LHCN-M2 (cell line): Measurements from ENCODE around the gene GCN1. TPM values are rescaled to one million over a fixed set of nuclear protein-coding genes. Genes with fewer than 3 reads are reported as not detected.
"Not testable (repeated sequence)": the region's sequence is repeated elsewhere in the genome, so short reads cannot be mapped to it uniquely, and the experiment has no call there.

ENCODE experiments used
- DNase-seq: peaks from one replicate; pipeline ENCODE4 v3.0.0-alpha.2; 2012; ENCODE audit warnings: low read depth
- total RNA-seq: library from RNA; depleted of rRNA; stranded (reverse); fragments of >200 nt; gene quantifications from 2 replicates; pipeline ENCODE4 v1.2.3, GENCODE V29; 2014

Gene GCN1
- total RNA-seq, 1 experiment from 2014 or later = 66.6 TPM

DNA sequence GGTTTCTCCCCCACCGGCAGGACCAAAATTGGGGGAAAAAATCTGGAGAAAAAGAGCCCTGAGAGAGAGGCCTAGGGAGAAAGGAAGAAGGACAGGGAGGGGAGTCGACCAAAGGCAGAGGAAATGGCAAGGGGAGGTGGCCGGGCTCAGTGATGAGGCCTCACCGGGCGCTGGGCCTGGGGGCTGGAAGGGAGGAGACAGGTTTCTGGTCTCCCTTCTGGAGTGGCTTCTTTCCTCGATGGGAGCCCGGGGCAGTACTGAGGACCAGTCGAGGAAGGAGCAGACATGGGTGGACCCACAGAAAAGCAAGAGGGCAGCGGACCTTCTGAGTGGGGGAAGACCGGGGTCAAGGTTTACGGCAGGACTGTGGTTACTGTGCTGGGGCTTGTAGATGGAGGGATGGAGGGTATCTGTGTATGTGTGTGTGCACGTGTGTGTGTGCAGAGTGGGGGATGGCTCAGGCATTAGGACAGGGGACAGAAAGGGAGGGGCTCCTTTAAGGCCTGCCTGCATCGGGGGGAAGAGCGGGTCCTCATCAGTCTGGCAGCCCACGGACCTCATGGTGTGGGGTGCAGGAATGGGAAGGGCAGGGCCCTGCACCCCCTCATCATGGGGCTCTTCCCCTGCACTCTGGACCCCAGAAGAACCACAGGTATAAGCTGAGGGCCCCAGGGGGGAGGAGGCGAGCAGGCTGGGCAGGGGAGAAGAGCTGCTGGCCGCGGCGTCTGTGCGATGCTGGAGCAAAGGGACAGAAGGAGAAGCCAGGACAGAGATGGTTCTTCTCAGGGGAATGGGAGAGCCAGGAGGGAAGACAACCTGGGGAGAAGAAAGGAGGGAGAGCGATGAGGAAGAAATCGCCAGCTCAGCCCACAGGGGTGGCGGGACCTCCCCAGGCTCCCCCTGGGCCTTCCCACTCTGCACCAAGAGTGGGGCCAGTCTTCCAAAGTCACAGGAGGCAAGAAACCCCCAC, 21.5 kb upstream of the GCN1 start:
- DNase-seq = no peak

DNA sequence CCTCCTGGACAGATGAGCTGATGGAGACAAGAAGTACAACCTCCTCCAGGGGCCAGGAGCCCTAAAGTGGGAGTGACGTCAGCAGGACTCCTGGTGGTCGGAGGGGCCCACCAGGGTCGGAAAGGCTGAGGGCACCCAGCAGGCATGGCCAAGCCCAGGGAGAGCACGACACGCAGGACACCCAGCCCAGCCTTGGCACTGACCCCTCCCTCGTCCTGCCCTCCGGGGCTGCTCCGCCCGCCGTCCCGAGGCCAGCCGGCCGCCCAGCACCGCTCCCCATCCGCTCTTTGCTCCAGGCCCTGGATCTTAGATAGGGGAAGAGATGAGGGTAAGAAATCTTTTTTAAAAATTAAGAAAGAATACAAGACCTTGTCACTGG, 20.8 kb upstream of the GCN1 start:
- DNase-seq = no peak

DNA sequence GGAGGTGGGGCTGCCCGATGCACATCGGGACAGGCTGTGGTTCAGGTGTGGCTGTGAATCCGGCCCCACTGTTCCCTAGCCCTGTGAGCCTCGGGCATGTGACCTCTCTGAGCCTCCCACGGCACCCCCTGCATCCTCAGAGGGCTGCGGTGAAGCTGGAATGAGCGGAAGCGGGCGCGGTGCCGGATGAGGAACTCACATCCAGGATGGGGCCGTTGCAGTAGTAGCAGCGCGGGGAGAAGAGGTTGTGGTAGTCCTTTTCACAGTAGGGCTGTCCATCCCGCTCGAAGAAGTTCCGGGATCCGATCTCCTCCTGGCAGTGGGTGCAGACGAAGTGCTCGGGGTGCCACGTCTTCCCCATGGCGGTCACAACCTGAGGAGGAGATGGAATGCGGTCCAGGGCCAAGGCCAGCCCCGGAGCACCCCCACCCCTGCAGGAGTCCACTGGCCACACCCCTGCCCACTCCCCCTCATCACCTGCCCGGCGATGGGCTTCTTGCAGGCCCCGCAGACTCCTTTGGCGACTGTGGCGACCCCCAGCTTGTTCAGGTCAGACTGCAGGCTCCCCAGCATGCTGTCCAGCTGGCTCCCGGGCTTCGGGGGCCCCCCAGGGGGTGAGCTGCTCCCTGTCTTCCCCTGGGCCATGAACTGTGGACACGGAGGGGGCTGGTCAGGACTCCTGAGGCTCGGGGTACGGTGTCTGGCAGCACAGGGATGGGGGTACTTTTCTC, 20.3 kb upstream of the GCN1 start:
- DNase-seq = no peak

DNA sequence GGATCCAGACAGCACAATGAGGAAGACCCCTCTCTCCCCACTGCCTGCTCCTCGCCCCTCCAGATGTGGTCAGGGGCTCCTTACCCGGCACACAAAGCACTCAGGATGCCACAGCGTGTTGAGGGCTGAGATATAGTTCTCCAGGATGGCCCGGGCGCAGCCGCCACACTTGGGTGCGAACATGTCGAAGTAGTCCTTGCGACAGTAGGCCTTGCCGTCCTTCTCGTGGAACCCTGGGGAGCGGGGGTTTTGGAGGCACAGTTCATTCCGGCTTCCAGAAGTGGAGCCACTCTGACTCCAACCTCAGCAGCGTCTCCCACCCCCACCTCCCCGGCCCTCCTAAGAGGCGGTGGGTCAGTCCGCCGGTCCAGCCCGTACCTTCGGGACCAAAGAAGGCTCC, 19.2 kb upstream of the GCN1 start:
- DNase-seq = no peak

DNA sequence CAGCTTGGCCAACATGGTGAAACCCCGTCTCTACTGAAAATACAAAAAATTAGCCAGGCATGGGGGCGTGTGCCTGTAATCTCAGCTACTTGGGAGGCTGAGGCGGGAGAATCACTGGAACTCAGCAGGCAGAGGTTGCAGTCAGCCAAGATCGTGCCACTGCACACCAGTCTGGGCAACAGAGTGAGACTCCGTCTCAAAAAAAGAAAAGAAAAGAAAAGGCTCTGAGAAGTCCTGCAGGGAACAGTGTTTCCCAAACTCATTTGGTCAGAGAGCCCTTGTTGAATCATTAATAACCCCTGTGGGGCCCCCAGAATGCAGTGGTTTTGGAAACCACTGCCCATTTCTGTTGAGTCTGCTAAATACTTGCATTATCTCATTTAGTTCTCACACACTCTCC, 18.7 kb upstream of the GCN1 start:
- not testable (repeated sequence) for DNase-seq

DNA sequence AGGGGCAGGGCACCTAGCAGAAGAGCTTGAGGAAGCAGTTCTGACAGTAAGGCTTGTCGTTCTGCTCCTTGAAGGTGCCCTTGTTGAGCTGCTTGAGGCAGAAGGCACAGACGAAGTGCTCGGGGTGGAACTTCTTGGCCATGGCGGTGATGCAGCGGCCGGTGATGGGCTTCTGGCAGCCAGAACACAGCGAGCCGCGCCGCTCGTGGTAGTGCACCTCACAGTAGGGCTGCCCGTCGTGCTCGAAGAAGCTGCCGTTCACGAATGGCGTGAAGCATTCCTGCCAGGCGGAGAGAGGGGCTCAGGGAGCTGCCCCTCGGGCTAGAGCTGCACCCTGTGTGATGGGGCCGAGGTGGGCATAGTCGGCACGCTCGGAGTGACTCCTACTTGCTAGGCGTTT, 17.8 kb upstream of the GCN1 start:
- DNase-seq = no peak

DNA sequence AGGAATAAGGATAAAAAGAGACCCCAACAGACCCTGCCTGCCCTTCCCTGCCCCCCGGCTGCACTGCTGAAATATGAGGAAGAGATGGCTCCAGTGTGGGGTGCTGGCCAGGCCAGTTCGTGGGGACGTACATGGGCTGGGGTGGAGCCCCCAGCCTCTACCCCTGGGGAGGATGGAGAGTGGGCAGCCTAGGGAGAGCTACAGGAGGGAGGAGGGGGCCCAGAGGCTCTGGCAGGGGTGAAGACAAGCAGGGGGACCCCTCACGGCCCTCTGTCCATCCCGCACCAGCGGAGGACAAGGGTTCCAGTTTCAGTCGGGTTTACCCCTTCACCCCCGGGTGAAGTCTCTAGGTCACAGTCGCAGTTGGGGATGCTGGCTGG, 17.4 kb upstream of the GCN1 start:
- no peak for DNase-seq

DNA sequence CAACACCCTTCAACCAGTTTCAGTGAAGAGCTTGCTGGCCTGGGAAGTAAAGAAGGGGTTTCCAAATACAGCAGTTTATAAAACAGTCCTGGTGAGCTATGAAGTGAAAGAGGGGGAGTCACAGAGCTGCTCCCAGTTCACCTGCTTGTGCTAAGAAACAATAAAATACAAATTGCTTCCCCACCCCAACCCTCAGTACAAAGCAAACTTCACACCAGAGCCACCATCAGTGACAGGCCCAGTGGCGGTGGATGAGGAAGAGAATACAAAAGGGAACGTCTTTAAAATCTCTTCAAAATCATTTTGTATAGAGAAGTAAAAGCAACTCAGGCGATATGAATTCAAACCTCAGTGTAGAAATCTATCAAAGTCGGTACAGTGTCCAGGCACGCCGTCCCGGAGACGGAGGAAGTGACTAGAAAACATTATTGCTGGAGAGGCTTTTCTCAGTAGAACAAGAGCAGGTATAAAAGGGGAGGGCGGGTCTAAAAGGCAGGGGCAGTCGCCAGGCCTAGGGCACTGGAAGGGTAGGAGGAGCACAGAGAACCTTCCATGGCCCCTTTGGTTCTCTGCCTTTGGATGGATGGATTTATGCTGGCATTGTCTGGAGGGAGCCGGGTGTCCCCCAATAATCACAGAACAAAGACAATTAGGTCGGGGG, 16.9 kb upstream of the GCN1 start:
- DNase-seq = no peak

DNA sequence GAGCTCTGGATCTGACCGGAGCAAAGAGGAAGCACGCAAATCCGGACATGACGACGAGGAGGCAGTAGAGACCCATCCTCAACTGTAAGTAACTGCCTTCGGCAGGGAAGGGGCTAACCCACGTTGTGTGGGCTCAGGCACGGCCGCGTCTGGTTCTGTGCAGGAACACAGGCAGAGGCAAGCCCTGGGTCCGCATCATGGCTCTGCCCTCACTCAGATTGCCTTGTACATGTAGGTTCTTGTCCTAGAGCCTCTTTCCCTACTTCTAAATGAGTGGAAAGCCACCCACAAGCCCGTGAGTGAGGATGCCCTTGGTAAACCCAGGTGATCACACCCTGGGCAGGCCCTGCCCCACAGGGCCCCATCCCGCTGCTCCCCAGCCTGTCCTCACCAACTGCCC, 15.3 kb upstream of the GCN1 start:
- no peak for DNase-seq

DNA sequence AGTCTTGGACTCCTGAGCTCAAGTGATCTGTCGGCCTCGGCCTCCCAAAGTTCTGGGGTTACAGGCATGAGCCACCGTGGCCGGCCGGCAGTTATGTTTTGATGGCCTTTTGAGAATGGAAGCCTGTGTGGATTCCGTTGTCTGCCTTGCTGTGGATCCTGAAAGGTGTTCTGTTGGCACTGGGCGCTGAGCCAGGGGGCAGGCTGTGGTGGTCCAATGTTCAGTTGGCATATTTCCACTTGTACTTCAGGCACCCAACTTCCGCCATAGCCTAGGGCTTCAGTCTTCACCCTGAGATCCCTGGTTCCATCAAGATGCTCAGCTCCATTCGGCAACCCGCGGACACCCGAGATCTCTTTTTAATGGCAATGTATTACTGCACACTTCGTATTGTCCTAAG, 12.7 kb upstream of the GCN1 start:
- DNase-seq = no peak

DNA sequence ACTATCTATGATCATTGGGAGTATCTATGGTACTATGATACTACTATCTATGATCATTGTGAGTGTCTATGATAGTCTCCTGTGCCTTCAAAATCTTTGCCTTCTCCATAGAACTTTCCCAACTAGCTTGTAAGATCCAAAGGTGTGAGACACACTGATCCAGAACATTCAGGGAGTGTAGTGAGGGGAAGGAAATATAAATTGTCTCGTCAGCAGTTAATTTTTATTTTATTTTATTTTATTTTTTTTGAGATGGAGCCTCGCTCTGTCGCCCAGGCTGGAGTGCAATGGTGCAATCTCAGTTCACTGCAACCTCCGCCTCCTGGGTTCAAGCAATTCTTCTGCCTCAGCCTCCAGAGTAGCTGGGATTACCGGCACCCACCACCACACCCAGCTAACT, 12.3 kb upstream of the GCN1 start:
- DNase-seq = not testable (repeated sequence)

DNA sequence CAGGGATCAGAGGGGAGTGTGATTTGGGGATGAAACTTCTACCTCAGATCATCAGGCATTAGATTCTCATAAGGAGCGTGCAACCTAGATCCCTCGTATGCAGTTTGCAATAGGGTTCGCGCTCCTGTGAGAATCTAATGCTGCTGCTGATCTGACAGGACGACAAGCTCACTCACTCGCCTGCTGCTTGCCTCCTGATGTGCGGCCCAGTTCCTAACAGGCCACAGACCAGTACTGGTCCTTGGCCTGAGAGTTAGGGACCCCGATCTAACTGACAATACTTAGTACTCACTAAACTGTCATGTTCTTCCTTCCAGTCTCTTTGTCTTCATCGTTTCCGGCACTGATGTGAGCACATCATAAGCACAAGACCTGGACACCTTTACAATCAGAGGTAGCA, 11.7 kb upstream of the GCN1 start:
- DNase-seq = no peak

DNA sequence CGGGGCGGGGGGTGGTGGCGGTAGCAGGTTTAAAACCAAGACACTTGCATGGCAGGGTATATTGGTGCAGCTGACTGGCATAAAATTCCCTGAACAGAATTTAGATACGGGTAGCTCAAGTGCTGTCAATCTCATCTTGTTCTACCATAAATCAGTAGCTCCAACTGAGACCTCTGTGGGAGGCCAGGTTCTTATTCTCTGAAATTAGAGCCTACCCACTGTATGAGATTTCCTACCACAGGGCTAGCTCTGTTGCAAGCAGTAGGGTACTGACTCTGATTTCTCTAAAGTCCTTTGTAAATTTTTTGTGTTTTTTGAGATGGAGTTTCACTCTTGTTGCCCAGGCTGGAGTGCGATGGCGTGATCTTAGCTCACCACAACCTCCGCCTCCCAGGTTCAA, 9.7 kb upstream of the GCN1 start:
- DNase-seq = no peak

DNA sequence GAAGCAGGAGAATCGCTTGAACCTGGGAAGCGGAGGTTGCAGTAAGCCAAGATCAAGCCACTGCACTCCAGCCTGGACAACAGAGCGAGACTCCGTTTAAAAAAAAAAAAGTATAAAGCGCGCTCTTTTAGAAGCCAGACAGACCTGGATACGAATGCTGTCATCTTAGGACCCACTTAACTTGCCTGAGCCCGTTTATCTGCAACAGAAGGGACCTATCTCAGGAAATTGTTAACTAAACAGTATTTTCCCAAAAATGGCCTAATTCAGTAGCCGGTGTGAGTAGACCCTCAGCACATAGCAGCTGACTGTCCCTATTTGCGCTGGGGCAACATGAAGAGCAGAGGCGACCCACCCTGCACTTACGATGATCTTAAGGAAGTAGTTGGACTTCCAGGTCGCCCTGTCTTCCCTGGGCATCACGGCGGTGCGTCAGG, 5.9 kb upstream of the GCN1 start:
- DNase-seq = no peak

DNA sequence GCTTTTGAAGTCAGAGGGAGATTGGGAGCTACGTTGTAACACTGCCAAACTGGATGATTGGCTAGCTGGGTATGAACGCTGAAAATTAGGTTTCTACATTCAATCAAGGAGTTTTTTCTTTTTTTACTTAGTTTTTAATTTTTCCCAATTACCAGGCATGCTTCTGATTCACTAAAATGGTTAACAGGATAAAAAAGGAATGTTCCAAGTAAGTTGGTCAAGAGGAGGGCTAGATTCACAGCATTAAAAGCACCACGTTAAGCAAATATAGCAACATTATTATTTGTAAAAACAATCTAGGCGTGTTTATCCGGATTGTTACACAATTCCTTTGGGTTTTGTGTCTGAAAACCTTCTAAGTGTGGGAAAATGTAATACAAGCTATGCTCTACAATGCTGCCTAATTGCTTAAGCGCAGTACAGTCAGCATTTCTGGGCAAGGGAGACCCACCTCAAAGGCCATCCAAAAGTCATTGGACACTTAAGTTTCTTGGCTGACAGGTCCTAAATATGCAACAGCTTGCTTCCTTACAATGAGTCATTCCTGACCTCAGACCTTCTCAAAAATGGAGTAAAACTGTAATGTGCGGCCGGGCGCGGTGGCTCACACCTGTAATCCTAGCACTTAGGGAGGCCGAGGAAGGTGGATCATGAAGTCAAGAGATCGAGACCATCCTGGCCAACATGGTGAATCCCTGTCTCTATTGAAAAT, 5.2 kb upstream of the GCN1 start:
- DNase-seq = peak; percentile 72

DNA sequence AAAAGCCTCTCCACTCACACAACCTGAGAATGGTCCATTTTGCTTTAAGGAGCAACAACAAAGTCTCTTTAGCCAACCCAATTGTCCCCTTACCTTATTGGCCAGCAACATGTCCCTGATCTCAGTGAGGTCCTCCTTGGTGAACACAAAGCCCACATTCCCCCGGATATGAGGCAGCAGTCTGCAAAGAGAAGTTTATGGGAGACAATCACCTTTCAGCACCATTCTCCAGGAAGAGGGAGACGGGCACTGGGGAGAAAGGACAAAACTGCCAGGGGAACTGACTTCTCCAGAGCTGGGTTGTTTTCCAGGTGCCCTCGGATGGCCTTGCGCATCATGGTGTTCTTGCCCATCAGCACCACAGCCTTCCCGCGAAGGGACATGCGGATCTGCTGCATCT, 4.5 kb upstream of the GCN1 start:
- no peak for DNase-seq

DNA sequence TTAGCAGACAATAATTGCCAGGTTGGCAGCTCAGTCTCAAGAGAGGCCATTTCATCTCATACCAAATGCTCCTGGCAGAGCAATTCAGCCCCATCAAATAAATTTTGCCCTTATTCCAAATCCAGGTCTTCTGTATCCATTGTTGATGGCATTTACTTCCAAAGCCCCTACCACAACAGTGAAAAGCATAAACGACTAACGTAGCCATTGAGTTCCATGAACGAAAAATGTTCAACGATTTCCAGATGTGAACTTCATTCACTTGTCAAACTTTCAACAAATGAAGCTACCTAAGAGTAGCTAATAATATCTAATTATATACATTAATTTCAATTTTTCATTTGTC, 3.0 kb upstream of the GCN1 start:
- no peak for DNase-seq

DNA sequence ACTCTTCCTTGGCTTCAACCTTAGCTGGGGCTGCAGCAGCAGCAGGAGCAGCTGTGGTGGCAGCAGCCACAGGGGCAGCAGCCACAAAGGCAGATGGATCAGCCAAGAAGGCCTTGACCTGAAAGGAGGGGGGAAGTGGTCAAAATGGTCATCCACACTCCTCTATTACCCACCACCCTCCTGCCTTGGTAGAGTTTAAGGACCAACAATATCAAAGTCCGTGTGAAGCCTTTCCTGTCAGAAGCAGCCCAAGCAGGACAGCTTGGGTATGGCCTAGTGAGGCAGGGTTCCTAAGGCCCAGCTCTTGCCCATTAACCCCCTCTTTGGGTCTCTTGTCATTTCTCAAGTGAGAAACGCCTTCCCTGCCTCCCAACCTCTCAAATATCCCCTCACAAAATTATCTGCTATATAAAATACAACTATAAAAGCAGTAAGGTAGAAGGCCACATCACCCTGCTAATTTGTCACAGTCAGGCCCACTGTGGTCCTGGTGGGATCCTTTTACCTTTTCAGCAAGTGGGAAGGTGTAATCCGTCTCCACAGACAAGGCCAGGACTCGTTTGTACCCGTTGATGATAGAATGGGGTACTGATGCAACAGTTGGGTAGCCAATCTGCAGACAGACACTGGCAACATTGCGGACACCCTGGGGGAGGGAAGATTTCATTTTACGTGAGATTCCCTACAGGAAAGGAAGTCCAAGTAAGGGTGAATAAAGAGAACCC, 2.5 kb upstream of the GCN1 start:
- DNase-seq = not testable (repeated sequence)

DNA sequence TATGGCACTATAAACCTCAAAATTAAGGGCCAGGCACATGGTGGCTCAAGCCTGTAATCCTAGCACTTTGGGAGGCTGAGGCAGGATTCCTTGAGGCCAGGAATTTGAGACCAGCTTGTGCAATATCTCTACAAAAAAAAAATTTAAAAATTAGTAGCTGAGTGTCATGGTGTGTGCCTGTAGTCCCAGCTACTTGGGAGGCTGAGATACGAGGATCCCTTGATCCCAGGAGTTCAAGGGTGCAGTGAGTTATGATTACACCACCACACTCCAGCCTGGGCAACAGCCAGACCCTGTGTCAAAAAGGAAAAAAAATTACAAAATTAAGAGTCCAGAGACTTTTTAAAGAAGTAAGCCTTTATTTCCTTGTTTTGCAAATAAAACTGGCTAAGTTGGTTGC, 1.8 kb upstream of the GCN1 start:
- DNase-seq = no peak

DNA sequence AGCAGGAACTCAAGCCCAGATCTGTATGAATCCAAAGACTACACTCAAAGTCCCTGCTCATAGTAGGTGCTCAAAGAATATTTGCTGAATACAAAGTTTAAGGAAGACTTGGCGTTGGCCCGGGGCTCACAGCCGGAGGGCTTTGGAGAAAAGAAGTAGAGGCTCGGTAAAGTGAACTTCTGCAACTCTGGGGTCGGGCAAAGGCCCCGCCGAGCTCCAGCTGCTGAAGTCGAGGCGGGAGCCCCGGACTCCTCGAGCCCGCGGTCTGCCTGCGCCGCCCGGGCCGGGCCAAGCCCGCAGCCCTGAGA, 335 bp downstream of the GCN1 start:
- no peak for DNase-seq

DNA sequence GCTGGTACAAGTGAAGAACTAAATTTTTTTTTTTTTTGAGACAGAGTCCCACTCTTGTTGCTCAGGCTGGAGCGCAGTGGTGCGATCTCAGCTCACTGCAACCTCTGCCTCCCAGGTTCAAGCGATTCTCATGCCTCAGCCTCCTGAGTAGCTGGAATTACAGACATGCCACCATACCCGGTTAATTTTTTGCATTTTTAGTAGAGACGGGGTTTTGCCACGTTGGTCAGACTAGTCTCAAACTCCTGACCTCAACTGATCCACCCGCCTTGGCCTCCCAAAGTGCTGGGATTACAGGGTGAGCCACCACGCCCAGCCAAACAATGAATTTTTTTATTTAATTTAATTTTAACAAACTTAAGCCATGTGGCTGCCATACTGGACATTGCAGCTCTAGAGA, 1.2 kb downstream of the GCN1 start:
- DNase-seq = not testable (repeated sequence)
